SK-N-MC (cell line): ENCODE data around the gene LHX5.

Experiments
- EZH2 ChIP-seq: fragments of 200-600 bp; sonication (generic); IDR thresholded peaks from one replicate; pipeline ENCODE4 v1.6.1; 2017; ENCODE audit warnings: antibody characterized with exemption
- FOXP2 ChIP-seq: optimal IDR thresholded peaks from 2 replicates; pipeline ENCODE3; 2011; ENCODE audit warnings: mild to moderate bottlenecking, moderate library complexity; ENCODE audit not compliant: insufficient read depth; ENCODE audit errors: extremely low read length, control extremely low read depth
- POLR2AphosphoS5 ChIP-seq: IDR thresholded peaks from 2 replicates; pipeline ENCODE4 v1.6.1; 2012; ENCODE audit warnings: mild to moderate bottlenecking, low read depth, low read length, borderline replicate concordance

DNA sequence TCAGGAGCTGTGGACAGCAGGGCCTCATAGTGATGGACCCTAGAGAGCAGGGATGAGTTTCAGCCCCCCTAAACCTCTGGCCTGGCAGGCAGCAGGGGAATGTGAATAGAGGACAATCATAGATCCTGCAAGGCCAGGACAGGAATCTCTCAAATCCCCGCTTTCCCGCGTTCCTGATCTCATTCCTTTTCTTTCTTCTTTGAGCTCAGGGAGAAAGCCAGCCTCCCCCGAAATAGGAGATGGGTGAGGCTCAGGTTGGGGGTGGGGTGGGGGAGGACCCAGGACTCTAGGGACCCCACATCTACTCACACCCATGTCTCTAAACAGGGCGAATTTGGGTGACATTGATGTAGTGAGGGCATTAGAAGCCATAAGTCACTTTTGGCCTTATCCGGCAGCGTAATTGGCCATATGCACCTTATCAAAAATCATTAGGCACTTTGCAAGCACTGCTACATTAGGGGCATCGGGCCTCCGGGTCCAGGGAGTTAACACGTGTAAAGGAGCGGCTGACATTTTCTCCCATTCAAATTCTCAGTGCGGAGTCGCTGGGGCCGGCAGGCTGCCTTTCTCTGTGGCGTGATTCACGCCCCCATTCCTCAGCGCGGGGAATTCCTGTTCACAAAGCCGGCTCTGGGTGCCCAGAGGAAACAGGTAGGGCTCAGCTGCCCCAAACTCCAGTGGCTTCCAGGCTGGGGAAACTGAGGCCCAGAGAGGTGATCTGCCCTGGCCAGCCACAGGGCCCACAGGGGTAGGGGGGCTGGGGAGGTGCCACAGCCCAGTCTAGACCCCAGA lies 1.5 kb downstream of the LHX5 start:
- TF ChIP-seq POLR2AphosphoS5: no peak
- no peak for TF ChIP-seq EZH2
- no peak for TF ChIP-seq FOXP2
